NCI-H446 treated with DMSO at 0.1 percent for 48 hours (cell line): Measurements from ENCODE around the gene TBC1D22A.
"Not testable (repeated sequence)": the region's sequence is repeated elsewhere in the genome, so short reads cannot be mapped to it uniquely, and the experiment has no call there.

Experiments used
- DNase-seq: peaks from one replicate; lab custom pipeline; 2025; lab: John Stamatoyannopoulos, UW

TBC1D22A gene

GRCh38 chr22:47124451-47124881, 362.0 kb downstream of the TBC1D22A start:
- DNase-seq = no peak

DNA sequence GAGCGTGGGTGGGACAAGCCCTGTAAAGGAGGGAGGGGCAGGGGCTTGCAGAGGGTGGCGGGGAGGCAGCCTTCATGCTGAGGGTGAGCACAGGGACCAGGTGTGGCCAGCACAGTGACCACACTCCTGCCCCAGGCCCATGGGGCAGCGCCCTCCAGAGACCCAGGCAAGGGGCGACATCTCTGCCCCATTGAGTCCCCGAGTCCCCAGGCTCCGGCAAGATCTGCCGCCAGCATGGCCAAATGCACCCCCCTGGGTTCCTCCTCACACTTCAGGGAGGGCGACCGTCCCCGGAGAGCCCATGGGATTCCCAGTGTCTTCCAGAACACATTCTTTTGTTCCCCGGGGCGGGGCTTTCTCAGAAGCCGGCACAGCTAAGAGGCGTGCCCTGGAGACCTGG, 362.5 kb downstream of the TBC1D22A start:
- no peak for DNase-seq

GRCh38 chr22:47125603-47126002, 363.2 kb downstream of the TBC1D22A start:
- no peak for DNase-seq

- no peak for DNase-seq
These were observed 363.9 kb downstream of the TBC1D22A start for GRCh38 chr22:47126344-47126811.

DNA sequence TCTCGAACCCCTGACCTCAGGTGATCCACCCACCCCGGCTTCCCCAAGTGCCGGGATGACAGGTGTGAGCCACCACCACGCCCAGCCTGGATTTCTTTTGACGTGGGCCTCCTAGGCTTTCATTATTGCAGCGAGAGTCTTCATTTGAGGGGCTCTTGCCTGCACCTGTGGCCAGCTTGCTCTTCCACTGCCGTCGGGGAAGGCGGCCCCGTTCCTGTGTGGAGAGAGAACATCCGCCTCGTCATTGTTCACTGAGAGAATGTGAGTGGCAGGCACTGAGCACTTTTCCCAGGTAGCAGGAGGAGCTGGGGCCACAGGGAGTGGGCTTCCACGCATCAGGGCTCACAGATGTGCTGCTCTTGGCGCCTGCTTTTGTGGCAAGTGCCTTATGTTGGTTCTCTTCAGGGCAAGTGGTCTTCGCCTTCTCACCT, 365.0 kb downstream of the TBC1D22A start:
- no peak for DNase-seq

DNA sequence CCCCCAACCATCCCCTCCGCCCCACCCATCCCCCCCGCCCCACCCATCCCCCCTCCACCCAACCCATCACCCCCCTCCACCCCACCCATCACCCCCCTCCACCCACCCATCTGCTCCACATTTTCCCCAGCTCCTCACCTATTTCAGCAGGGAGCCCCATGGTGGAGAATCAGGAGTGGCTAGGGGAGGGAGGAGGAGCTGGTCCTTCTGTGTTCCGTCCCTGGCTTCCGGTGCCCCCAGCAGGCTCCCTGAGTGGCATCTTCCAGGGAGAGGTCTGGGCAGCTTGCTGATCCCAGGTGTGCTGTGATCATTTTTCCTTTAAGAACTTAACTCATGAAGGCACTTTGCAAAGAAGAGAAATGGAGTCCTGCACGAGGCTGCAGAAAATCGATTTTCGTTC, 365.8 kb downstream of the TBC1D22A start:
- no peak for DNase-seq

DNA sequence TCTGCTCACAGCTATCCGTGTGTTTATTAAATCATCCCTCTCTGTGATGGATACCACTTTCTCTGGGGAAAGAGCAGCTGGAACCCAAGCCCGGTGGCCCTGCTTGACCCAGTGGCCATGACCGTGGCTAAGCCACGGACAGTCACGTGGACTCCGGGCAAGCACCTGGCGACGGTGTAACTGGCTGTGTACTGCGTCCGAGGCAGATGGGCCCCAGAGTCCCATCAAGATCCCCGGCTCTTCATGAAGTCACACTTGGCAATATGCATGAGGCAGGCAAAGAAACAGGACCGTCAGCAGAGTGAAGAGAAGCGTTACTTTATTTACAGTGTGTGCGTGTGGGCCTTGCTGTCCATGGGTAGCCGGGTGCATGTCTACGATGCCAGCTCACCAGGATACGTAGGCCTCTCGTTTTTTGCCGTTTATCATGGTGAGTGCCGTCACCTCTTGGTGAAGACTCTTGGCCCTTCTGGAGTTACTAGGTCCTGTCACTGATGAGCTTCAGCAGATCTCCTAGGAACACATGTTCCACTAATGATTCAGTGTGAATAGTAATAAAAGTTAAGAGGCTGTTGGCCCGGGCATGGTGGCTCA, 366.3 kb downstream of the TBC1D22A start:
- no peak for DNase-seq

DNA sequence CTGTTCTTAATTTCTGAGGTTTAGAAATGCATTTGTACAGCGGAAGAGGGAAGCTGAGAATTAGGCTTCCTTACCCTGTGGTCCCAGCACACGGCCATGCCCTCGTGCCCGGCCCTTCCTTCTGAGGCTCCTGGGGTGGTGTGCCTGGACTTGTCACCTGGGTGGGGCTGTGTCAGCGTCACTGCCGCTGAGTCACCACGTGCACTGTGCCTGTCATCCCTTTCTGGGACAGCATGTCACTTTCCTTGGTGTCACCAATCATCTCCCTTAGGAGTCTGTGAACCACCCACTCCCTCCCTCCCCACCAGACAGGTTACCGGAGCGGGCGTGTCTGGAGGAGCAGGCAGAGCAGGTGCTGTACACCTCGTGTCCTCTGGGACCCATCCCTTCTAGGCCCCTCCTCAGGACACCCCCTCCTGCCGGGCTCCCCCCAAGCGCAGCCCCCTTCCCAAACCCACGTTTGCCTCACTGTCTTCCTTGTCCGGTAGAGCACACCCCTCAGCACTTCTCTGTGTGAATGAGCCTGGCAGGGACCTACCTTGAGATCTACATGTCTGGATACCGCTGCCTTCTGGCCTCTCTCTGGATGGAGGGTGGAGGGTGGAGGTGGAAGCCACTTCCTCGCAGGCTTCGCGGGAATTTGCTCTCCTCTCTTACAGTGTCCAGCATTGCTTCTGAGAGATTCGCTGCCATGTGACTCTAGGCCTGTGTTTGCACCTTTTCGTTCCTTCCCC, 367.6 kb downstream of the TBC1D22A start:
- no peak for DNase-seq

DNA sequence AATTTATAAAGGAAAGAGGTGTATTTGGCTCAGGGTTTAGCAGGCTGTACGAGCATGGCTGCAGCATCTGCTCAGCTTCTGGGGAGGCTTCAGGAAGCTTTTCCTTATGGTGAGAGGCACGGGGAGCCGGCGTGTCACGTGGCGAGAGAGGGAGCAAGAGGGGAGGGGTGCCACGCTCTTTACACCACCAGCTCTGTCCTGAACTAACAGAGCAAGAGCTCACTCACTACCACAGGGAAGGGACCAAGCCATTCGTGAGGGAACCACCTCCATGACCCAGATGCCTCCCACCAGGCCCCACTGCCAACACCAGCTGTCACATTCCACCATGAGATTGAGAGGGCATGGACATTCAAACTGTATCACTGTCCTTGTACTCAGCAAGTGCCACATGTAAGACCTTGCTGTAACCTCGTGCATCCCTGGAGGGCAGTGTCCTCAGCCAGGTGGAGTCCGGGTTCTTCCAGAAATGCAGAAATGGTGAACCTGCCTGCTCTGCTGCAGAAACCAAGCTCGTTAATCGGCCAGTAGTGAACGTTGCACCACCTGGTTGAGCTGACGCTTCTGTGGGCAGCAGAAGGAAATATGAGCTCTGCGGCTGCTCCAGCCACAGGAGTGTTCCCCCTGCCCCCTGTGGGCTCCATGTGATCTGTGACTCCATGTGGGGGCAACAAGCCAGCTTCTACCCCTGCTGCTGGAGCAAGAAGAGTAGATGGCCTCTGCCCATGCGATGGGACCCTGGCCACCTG, 368.6 kb downstream of the TBC1D22A start:
- no peak for DNase-seq

- DNase-seq = no peak
These were observed 369.4 kb downstream of the TBC1D22A start for GRCh38 chr22:47131632-47132427.

GRCh38 chr22:47132428-47132825, 370.0 kb downstream of the TBC1D22A start:
- DNase-seq = no peak

DNA sequence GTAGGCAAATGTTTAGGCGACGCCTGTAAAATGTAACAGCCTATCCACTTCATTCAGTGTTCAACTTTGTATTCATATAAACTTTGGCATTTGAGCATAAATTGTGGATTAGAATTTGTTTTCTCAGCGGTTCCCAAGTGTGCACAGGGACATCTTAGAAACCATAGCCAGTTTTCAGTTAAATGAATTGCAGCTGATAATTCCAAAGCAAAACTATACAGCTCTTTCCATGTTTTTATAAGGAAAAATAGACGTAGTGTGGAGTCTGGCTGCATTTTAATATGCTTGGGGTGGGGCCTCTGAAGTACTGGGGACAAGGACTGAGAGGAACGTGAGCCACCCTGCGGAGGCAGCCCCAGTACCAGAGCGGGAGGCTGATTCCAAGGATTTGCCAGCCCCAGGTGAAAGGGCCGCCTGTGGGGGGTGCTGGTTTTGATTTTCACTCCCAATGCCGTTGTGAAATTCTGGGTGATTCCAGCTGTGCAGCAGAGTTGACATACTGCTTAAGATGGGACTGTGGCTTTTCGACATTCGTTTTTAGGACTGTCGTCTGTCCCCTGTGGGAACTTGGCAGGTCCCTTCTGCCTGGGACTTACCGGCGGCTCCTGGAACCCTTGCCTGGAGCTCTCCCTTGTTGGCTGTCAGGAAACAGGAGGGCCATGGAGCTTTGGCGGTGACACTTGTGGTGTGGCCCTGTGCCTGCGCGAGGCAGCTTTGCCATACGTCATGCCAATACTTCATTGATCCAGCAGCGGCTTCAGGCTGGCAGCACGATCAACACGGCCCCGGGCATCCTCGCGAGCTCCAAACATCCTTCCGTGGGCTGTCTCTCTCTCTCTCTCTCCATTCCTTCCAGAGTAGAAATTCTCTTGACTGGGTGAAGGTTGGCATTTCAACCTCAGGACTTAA, 370.9 kb downstream of the TBC1D22A start:
- no peak for DNase-seq

GRCh38 chr22:47134222-47134621, 371.8 kb downstream of the TBC1D22A start:
- no peak for DNase-seq

- DNase-seq = no peak
These were observed 372.9 kb downstream of the TBC1D22A start for GRCh38 chr22:47135338-47135737.

DNA sequence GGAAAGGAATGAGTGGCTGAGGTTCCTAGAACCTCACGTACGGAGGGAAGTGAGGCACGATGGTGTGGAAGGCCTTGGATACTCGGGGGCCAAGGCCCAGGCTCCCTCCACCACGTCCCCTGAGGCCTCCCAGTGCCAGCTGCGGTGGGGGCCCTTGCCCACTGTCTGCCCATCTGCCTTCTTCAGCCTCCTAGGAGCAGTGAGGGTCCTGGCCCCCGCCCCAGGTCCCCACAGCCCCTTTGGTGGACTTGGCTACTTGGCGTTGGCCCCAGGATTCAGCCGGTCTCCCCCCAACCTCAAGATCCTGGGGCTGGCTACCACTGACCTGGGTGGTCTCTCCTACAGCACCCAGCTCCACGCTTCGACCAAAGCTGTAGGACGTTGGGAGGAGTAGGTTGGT, 373.6 kb downstream of the TBC1D22A start:
- no peak for DNase-seq

GRCh38 chr22:47136671-47137070, 374.2 kb downstream of the TBC1D22A start:
- DNase-seq = no peak

DNA sequence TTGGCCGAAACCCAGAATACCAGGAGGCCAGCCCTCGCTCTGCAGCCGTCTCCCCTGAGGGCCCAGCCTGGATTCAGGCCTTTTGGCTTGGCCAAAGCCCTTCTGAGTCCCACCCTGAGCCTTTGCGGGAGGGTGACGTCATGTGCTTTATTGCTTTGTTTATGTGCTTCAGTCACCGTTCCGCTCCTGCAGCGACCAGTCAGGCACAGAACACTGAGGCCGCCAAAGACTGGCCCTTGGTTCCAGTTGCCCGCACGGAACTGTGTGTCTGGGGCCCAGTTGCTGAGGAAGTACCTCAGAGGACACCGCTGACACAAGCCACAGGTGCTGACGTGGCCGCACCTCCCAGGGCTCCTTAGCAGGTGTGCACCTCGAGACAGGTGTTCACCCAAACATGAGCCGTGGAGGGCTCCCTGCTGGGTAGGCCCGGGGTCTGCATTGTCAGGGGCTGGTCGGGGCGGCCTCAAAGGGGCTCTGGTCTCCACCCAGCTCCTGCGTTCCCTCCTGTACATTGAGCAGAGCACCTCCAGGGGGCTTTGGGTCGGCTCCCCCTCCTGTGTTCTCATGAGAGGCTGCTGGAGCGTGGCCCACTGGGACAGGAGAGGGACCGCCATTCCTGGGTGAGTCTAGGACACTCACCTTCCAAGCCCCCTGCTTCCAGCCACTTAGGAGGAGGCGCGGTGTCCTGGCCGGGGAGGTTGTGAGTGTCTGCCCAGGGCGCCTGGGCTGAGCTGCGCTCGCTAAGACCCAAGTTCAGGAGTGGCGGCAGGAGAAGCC, 376.8 kb downstream of the TBC1D22A start:
- no peak for DNase-seq

- no peak for DNase-seq
These were observed 377.3 kb downstream of the TBC1D22A start for GRCh38 chr22:47139790-47140119.

GRCh38 chr22:47140975-47141374, 378.5 kb downstream of the TBC1D22A start:
- not testable (repeated sequence) for DNase-seq

DNA sequence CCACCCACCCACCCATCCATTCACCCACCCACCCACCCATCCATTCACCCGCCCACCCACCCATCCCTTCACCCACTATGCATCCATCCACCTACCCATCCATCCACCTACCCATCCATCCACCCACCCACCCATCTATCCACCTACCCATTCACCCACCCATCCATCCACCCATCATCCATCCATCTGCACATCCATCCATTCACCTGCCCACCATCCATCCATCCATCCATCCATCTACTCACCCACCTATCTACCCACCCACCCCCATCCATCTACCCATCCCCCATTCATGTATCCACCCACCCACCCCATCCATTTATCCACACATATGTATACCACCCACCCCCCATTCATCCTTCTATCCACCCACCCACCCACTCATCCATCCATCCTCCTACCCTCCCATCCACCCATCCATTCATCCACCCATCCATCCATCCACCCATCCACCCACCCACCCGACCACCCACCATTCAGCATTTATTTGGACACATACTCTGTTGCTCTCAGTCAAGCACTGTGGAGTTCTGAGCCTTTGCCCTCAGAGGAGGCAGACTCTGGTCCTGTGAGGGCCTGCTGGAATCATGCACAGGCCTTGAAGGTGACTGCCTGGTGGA, 380.1 kb downstream of the TBC1D22A start:
- no peak for DNase-seq
